GM18519 (cell line): ENCODE measurements around the gene C1orf74.
A peak's percentile ranks its signal among the peaks of the same experiment; 100 is the strongest.
"Not testable (repeated sequence)": the region's sequence is repeated elsewhere in the genome, so short reads cannot be mapped to it uniquely, and the experiment has no call there.

Experiments
- ATAC-seq: cut with Tn5 transposase; IDR thresholded peaks from one replicate; pipeline ENCODE4 v1.9.1; 2021; ENCODE audit warnings: mild to moderate bottlenecking, moderate library complexity; ENCODE audit not compliant: unreplicated experiment, low FRiP score

Gene C1orf74

DNA sequence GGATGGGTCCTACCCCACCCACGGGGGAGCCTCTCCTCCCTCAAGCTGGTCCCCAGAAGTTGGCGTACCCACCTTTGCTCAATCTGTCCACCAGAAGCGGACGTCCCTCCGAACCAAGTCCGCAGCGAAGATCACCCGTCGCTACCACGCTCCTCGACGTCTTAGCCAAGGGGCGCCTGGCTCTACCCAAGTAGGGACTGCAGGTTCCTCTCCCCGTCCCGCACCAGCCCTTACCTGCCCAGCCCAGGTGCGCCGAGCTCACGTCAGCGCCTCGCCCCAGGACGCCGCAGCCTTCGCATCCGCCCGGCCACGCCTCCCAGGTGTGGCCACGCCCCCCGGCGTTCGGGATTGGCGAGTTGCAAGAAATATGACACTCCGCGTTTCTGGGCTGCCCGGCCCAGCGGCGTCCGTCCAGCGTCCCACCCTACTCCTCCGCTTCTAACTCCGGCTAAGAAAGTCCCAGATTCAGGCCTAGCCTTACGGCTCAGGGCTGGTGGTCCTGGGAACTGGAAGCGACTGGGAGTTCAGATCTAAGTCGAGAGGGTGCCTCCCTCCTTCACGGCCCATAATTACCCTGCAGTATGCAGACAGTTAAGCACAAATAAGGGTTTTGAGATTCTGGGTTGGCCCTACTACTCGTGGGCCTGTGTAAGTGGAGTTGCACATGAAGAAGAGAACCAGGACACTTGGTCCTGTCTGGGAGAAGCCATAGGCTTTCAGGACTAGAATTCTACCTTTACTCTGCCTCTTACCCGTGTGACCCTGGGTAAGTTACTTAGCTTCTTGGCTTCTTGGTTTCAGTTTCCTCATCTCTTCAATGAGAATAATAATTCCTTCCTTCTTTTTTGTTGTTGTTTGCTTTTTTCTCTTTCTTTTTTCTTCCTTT is 21.8 kb upstream of the C1orf74 start, which contains the start of gene IRF6:
TSS of gene IRF6 (minus strand) at position 268 of the 886 bp plus-strand sequence. CDS start 4,729 bp downstream, outside the sequence.
- peak; percentile 87 for ATAC-seq

DNA sequence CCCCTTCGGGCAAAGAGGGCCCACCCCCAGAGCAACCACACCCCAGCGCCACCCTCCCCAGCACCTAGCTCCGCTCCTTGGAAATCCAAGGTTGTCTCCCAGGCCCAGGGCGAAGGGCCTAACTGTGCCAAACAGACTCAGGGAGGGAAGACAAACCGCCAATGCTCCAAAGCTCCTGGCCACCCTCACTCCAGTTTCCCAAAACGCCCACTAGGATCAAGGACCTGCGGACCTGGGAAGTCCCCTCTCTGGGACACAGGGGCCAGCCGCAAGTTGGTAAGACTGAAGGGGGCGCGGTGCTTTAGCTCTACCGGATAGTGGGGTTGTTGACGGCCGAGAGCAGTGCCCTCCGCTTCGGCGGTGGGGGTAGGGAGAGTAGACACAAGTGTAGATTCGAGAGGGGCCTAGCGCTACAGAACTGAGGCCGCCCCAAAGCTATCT is 21.0 kb upstream of the C1orf74 start:
- ATAC-seq, result no peak

DNA sequence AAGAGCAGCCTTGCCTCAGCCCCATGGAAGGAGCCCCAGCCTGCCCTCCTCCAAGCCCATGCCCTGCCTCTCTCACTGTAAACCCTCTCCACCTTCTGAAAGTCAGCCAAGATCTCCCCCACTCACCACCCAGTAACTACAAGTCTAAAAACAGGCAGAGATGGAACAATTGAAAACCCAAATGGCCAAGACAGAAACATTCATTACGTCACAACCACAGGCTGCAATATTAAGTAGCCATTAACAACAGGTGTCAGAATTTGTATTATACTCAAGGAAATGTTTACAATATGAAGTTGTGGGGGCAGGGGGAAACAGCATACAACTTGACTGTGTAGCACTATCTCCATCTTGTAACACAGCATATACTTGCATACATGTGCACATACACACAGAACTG is 19.2 kb upstream of the C1orf74 start:
- ATAC-seq, result no peak

DNA sequence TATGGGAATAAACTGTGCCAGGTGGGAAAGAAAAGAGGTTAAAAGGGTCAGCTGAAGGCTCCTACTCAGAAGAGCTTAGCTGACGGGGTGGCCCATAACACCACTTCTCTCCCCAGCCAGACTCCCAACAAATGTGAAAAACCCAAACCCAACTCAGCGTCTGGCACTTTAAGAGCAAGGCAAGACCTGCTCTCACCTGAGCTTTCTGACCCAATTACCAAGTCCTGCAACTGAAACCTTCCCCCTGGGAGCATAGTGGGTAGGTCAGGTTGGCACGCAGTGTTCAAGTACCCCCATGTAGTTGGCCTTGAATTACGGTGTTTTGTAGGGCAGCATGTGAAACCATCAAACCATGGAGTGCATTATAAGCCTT is 18.4 kb upstream of the C1orf74 start:
- no peak for ATAC-seq

DNA sequence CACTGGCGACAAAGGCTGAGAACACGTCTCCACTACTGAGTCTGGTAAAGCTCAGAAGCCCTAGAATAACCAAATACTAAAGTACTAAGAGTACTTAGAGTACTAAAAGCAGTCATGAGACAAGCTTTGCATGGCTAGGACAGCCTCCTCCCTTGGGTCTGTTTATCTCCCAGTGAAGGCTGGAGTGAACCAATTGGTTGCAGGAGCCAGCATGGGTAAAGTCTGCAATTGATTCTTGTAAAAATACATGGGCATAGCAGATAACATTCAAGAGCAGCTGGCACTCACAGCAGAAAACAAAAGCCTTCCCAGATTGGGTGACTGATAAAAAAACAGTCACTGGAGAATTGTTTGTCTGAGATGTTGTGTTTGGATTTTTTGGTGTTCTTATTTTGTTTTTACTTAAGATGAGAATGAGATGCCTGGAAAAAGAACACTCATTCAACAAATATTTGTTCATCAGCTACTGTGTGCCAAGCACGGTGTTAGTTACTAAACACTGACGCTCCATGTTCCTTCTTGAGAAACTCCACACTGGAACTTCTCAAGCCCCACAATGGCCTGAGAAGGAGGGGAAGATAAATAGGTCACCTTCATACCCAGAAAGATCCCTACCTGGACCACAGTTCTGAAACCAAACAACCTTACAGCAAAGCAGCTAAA is 17.9 kb upstream of the C1orf74 start:
- no peak for ATAC-seq

DNA sequence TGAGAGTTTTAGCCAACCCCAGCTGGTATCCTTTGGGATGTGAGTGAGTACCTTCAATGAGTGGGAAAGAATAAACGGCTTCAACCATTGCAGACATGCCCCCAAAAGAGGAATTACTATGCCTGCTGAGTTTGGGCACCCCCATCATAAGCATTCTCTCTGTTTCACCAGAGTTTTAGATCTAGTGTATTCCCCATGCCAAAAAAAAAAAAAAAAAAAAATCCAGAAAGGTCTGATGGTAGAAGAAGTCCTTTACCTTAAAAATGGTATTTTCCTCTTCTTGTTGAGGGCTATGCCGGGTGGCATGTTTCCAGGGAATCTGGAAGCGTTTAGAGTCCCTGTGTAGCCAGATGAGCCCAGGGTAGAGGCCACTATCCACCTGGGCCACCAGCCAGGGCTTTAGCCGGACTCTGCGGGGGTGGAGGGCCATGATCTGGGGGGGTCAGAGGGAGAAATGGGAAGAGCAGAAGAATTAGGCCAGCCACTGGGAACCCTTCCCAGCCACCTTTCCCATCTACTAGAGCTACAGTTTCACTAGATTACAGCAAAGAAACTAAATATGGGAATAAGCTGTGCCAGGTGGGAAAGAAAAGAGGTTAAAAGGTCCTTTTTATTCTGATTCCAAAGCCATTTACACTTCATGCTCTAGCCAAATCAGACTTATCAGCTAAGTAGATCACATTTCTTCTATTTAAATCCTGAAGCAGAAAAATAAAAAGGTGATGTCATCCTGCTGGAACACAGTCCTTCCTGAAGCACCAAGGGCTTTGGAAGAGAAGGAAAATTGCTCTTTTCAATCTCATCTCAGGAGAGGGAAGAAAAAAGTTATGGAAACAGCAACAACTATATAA is 16.9 kb upstream of the C1orf74 start:
- ATAC-seq, result no peak

DNA sequence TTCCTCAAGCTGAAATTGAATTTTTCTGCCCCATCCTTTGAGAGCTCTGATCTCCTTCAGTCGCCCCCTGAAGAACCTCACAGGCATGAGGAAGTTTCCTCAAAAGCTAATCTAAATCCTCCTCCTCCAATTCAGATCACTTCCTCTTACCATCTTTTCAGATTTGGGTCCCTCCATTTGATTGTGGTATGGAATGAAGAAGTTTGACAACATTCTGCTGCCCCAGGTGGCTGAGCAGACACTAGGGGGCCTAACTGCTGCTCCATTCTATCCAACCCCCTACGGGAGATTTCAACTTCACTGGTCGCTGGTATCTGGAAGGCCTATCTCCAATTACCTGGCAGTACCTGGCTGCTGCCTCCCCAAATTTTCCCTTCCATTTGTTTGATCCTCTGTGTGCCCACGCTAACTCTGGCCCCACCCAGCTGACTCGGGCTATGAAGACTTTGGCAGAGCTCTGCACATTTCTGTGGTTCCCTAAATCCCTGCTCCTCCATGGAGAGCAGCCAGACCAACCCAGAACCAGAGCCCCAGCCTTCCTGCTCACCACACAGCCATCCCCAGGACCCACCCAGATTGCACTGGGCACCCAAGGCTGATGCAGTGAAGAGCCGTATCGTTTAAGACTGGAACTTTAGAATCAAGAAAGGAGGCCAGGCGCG is 13.8 kb upstream of the C1orf74 start:
- no peak for ATAC-seq

DNA sequence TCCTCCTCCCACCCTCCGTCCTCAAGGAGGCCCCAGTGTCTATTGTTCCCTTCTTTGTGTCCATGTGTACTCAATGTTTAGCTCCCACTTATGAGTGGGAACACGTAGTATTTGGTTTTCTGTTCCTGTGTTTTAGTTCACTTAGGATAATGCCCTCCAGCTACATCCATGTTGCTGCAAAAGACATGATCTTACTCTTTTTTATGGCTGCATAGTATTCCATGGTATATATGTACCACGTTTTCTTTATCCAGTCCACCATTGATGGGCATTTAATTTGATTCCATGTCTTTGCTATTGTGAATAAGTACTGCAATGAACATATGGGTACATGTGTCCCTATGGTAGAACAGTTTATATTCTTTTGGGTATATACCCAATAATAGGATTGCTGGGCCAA is 9.4 kb upstream of the C1orf74 start:
- not testable (repeated sequence) for ATAC-seq

DNA sequence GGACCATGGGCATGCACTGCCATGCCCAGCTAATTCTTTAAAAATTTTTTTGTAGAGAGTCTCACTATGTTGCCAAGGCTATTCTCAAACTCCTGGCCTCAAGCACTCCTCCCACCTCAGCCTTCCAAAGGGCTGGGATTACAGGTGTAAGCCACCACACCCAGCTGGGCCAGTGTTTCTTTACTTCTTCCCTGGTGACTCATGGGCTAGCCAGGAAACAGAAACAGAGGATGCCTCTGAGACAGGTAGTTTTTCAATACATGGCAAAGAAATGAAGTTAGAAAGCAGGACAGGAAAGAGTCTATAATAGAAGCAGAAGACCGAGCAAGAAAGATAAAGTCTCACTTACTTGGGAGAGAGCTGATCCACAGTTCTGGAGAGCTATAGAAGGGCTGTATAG is 7.6 kb upstream of the C1orf74 start:
- no peak for ATAC-seq

DNA sequence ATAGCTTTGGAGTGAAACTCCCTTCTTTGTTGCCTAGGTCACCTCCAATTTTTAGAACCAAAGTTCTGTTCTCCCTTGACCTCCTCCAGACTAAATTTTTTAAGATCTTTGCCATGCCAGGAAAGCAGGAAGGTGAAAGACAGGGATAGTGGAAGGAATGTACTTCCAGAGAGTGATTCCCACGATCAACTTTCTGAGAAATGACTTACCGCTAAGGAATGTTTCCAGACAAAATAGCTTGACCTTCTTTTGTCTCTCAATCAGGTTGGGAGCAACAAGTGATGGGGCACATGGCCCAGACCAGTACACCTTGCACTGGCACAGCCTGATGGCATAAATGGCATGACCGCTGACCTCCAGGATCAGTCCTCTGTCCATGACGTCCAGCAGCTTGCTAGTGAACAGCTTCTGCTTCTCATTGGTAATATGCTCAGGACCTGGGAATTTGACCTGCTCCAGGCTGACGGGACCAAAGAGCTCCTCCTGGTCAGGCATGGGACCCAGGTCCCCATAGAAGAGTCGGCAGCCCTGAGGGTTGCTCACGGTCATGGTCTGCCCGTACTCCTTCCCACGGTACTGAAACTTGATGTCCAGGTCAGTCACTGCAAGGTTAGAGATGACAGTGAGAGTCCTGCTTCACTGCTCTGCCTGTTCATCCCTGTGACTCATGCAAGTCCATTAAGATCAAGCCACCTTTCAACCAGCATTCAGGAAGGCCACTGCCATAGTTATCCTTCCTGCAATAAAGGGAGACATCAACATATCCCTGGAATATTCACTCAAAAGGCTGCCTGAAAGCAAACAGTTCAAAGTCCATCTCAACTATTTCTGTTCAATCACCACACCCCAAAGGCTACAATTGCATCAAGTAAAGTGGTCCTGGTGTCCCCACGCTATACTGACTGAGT is 6.2 kb upstream of the C1orf74 start:
- ATAC-seq, result no peak

DNA sequence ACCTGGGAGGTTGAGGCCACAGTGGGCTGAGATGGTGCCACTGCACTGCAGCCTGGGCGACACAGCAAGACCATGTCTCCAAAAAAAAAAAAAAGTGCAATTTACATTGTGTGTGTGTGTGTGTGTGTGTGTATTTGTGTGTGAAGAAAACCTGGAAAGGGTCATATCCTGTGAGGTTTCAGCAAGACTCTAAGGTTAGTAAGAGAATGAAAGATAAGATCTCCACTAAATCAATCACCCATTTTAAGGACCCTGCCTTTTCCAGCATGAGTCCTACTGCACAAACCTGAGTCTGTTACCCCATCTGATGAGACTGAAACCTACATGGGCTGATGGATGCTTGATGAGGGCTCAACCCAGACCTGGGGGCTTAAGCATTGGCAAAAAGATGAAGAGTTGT is 4.9 kb upstream of the C1orf74 start:
- no peak for ATAC-seq

DNA sequence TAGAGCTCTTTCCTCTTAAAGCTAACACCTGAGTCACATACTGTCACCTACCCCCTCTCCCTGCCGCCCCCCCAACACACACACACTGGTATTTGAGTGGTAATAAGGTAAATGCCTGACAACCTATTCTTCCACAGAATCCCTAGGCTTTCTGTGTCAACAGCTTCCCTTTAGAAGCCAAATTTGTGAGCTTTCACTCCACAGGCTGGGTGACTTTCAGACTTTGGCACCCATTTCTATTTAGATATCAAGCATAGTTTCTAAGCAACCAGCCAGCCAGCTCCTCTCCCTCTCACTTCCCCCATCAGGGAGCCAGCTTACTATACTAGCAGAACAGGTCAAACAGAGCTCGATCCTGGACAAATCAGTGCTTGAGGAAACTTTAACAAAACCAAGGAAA is 3.2 kb upstream of the C1orf74 start:
- no peak for ATAC-seq

DNA sequence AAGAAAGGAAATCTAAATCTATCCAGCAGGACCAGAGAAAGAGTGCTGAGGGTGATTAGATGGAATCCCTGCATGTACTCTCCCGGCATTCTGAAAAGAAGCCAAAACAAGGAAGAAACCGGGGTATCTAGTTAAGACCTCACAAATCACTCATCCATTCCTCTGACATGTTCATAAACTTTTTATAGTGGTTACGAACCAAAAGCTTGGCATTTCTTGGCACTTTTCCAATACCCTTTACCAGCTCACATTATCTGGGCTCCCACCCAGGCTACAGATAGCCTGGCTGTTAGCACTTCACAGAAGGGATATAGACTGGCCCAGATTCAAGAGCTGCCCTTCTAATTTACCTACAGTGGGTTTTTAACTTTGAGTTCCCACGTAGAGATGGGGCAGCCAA is 1.8 kb upstream of the C1orf74 start:
- no peak for ATAC-seq

DNA sequence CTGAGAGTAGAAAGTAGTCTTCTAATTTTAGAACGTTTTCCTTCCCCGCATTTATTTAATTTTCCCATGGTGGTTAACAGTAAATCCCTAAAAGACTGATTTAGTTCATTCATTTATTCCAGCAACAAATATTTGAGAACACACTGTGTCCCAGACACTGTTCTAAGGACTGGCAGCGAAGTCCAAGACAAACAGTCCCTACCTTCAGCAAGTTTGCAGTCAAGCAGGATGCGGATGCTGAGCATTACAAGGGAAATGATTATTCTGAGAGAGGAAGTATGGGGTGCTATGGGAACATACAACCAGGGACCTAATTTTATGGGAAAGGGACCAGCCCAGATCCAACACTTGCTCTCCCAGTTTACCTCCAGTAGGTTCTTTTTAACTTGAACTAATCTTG is 1.2 kb upstream of the C1orf74 start:
- ATAC-seq, result no peak

DNA sequence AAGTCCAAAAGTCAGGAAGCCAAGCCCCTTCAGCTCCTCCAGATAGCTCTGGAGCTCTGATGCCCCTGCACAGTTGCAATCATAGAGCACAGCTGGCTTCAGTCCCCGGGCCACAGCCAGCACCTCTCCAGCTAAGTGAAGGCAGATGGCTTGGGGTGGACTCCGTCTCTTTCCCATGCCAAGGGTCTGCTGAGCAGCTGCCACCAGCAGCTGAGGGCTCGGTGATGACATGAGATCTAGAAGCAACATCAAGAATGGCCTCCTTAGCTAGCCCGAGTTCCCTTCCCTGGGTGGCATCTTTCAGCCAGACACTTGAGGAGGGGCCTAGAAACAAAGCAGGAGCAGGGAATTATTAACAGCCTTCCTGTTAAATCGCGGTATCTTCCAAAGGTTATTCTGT is 973 bp downstream of the C1orf74 start:
- ATAC-seq, result no peak

DNA sequence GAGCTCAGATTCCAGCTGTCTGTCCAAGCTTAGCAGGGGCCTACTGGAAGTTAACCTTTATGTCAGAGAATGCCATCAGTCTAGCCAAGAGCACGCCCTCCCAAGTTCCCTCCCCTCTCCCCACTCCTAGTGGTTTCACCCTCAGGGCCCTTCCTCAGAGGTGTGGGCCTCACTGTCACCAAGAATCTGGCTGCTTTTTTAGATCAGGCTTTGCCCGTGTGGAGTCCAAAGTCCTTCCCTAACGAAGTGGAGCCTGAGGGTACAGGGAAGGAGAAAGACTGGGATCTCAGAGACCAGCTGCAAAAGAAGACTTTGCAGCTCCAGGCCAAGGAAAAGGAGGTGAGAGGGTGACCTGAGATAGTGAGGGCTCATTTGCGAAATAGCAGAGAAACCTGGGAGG is 4.1 kb downstream of the C1orf74 start:
- no peak for ATAC-seq

DNA sequence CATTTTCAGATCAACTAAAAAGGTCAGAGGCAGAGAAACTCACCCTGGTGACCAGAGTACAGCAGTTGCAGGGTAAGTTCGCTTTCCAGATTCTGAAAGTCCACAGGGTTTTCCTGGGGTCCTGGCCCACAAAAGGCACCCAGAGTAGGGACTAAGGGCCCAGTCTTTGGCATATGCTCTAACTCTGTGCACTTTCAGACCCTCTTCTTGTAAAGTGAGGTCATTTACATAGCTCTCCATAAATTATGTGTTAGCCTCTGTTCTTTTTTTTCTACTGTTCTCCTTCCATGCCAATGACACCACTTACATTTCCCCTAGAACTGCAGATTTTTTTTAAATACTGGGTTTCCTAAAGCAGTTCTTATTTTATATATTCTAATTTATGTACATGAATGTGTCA is 6.3 kb downstream of the C1orf74 start:
- ATAC-seq, result no peak

DNA sequence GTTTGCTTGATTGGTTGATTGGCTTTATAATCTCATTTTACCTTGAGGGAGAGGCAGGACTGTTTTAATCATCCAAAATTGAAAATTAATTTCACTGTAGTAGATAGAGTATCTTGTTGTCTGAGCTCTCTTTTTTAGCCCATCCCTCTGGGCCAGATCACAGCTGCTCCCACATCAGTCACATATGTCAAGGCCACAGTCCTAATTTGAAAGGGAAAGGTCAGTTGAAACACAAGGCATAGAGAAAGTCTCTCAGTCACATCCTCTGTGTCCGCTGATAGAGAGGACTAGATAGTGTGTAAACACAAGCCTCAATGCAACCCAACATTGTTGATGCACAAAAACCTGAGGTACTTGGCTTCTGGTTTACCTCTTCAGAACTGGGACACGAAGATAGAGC is 6.8 kb downstream of the C1orf74 start:
- no peak for ATAC-seq

DNA sequence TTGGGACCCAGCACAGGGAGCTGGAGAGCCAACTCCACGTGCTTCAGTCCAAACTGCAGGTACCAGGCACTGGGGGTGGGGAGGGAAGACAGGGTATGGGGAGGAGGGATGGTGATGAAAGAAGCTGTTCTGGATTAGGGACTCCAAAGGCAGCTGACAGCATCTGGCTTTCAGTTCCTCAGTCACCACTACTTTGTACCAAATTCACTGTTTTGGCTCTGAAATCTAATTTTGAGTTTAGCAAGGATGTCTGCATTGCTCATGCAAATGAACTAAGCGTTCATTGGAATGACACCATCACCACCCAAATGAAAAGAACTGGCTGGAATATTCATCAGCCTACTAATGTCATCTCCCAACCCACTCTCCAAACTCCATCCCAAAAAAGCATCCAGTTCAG is 8.7 kb downstream of the C1orf74 start:
- no peak for ATAC-seq
